LNCaP clone FGC (cell line): ENCODE results near the gene TEX19.
A peak's percentile ranks its signal among the peaks of the same experiment; 100 is the strongest.
"Not testable (repeated sequence)": the region's sequence is repeated elsewhere in the genome, so short reads cannot be mapped to it uniquely, and the experiment has no call there.

Experiments used
- DNase-seq: peaks from one replicate; pipeline ENCODE4 v3.0.0-alpha.2; 2011; ENCODE audit warnings: low read depth
- H3K4me3 ChIP-seq: 2 replicates; pipeline ENCODE4 v1.5.1; 2011; ENCODE audit warnings: mild to moderate bottlenecking, low read depth, low read length, control low read depth
- TF ChIP-seq, protein P1 (sequence below): IDR thresholded peaks from 2 replicates; pipeline ENCODE4 v1.5.1; 2012; ENCODE audit warnings: mild to moderate bottlenecking; ENCODE audit not compliant: control insufficient read depth, insufficient read depth; ENCODE audit errors: extremely low read depth

The TEX19 gene

DNA sequence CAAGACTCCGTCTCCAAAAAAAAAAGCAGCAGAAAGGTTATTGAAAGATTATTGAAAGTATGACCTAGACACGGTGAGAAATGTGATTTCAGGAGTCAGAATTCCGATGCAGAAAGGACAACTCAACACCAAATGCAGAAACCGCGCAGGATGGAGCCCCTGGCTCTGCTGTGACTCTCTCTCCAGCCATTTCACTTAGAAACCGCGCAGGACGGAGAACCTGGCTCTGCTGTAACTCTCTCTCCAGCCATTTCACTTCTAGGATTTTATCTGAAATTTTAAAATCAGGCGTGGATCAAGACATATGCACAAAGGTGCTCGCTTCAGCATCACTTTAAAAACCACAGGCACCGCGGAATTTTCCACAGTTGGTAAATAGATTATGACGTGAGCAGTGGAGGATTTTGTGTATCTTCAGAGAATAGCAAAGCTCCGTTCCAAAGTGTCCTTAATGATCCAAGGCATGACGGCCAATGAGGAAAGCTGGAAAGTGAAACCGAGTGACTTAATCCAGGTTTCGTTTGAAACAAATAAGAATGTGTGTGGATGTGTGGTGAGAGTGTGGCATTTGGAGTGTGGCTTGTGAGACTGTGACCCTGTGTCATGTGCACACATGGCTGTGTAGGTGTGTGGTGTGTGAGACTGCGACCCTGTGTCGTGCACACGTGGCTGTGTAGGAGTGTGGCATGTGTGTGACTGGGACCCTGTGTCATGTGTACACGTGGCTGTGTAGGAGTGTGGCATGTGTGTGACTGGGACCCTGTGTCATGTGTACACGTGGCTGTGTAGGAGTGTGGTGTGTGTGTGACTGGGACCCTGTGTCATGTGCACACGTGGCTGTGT is 22.0 kb downstream of the TEX19 start:
- DNase-seq = no peak
- TF ChIP-seq, protein P1, sequence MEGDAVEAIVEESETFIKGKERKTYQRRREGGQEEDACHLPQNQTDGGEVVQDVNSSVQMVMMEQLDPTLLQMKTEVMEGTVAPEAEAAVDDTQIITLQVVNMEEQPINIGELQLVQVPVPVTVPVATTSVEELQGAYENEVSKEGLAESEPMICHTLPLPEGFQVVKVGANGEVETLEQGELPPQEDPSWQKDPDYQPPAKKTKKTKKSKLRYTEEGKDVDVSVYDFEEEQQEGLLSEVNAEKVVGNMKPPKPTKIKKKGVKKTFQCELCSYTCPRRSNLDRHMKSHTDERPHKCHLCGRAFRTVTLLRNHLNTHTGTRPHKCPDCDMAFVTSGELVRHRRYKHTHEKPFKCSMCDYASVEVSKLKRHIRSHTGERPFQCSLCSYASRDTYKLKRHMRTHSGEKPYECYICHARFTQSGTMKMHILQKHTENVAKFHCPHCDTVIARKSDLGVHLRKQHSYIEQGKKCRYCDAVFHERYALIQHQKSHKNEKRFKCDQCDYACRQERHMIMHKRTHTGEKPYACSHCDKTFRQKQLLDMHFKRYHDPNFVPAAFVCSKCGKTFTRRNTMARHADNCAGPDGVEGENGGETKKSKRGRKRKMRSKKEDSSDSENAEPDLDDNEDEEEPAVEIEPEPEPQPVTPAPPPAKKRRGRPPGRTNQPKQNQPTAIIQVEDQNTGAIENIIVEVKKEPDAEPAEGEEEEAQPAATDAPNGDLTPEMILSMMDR = no peak
- no peak overlapping the region for H3K4me3 ChIP-seq

DNA sequence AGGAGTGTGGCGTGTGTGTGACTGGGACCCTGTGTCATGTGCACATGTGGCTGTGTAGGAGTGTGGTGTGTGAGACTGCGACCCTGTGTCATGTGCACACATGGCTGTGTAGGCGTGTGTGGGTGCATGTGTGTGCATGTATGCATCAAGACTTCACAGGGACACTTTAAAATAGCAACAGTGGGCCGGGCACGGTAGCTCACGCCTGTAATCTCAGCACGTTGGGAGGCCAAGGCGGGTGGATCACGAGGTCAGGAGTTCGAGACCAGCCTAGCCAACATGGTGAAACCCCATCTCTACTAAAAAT is 22.6 kb downstream of the TEX19 start:
- H3K4me3 ChIP-seq, DNase-seq: not testable (repeated sequence)

DNA sequence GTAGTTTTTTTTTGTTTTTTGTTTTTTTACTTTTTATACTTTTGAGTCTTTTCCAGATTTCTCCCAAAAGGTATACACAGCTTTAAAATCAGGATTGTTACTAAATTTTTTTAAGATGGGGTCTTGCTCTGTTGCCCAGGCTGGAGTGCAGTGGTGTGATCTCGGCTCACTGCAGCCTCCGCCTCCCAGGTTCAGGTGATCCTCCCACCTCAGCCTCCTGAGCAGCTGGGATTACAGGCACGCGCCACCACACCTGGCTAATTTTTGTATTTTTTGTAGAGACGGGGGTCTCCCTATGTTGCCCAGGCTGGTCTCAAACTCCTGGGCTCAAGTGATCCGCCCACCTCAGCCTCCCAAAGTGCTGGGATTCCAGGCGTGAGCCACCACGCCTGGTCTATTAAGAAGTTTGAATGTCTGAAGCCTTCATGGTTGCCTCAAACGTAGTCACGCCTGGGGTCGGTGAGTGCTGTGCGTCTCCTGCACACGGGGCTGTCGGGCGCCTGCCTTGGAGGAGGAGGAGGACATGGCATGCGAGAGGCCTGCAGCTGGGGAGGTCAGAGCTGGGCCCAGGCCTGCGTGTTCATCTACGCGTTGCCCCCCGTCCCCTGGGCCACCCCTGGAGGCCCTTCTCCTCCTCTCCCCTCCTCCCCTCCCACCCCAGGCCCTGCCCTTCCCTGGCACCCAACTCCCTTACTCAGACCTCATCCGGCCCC is 23.3 kb downstream of the TEX19 start:
- not testable (repeated sequence) for DNase-seq, H3K4me3 ChIP-seq

- no peak overlapping the region for H3K4me3 ChIP-seq
- TF ChIP-seq, protein P1 = no peak
- DNase-seq = no peak
These were observed 23.8 kb downstream of the TEX19 start for GRCh38 chr17:82382933-82383255.

DNA sequence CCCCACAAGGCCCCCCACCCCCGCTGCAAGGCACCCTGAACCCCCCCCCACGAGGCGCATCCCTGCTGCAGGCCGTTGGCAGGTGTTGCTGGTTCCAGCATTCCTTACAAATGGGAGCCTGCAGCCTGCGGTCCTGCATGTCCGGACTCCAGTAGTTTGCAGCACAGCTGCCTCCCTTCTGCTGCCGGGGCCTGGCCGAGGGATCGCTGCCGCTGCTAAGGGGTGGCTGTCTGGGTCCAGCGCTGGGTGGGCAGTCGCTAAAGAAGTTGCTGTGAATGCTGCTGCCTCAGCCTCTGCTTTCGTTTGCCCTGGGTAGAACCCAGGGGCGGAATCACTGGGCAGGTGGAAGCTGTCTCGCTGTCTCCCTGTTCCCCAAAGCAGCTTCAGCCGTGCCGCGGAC is 24.4 kb downstream of the TEX19 start:
- TF ChIP-seq, protein P1 = no peak
- no peak for DNase-seq
- no peak overlapping the region for H3K4me3 ChIP-seq

GRCh38 chr17:82384051-82384729 is 25.1 kb downstream of the TEX19 start:
- no peak for DNase-seq
- TF ChIP-seq, protein P1 = no peak
- no peak overlapping the region for H3K4me3 ChIP-seq

GRCh38 chr17:82384730-82385481 is 25.9 kb downstream of the TEX19 start:
- peak; percentile 91 for DNase-seq
- TF ChIP-seq, protein P1 = peak; percentile 72
- H3K4me3 ChIP-seq = peak overlapping the region; percentile 9; the same call in 1 of the 2 replicates
